NCI-H146 treated with DMSO at 0.1 percent for 48 hours (cell line): Measurements from ENCODE around the gene KRTAP2-2.
"Not testable (repeated sequence)": the region's sequence is repeated elsewhere in the genome, so short reads cannot be mapped to it uniquely, and the experiment has no call there.

Experiments used
- DNase-seq: peaks from one replicate; lab custom pipeline; 2025; ENCODE audit not compliant: unreplicated experiment; lab: John Stamatoyannopoulos, UW

KRTAP2-2 gene

GRCh38 chr17:41055130-41055529, at the start of gene KRTAP2-2:
Gene KRTAP2-2, minus strand, starts transcription at chr17:41055230. Its CDS starts 19 bp downstream, at chr17:41055211.
- not testable (repeated sequence) for DNase-seq

- DNase-seq: not testable (repeated sequence)
These were observed 49.5 kb upstream of the KRTAP2-2 start for GRCh38 chr17:41104386-41105038.

- no peak for DNase-seq
These were observed 48.9 kb upstream of the KRTAP2-2 start for GRCh38 chr17:41103896-41104295.

- no peak for DNase-seq
These were observed 46.7 kb upstream of the KRTAP2-2 start, which contains the start of gene KRTAP4-16 for GRCh38 chr17:41101586-41102259. Gene KRTAP4-16, minus strand, starts transcription at chr17:41102209. Its CDS starts 0 bp downstream, at chr17:41102209.

GRCh38 chr17:41099682-41100480, 44.9 kb upstream of the KRTAP2-2 start:
- DNase-seq: not testable (repeated sequence)

GRCh38 chr17:41098481-41098880, 43.5 kb upstream of the KRTAP2-2 start:
- DNase-seq: no peak

GRCh38 chr17:41098042-41098441, 43.0 kb upstream of the KRTAP2-2 start, which contains the start of gene KRTAP4-8:
Gene KRTAP4-8, minus strand, starts transcription at chr17:41098142. Its CDS starts 58 bp downstream, at chr17:41098084.
- no peak for DNase-seq

- no peak for DNase-seq
These were observed 41.0 kb upstream of the KRTAP2-2 start for GRCh38 chr17:41096055-41096454.

GRCh38 chr17:41088760-41089352, 33.8 kb upstream of the KRTAP2-2 start:
- not testable (repeated sequence) for DNase-seq

GRCh38 chr17:41084100-41084856, 29.2 kb upstream of the KRTAP2-2 start, which contains the start of gene KRTAP4-7:
Gene KRTAP4-7, plus strand, starts transcription at chr17:41084150. Its CDS starts 57 bp downstream, at chr17:41084207.
- DNase-seq: not testable (repeated sequence)

- DNase-seq: not testable (repeated sequence)
These were observed 28.4 kb upstream of the KRTAP2-2 start for GRCh38 chr17:41083427-41083826.

GRCh38 chr17:41082626-41083025, 27.6 kb upstream of the KRTAP2-2 start:
- DNase-seq: no peak

GRCh38 chr17:41076788-41077187, 21.8 kb upstream of the KRTAP2-2 start:
- no peak for DNase-seq

- DNase-seq: no peak
These were observed 18.6 kb upstream of the KRTAP2-2 start for GRCh38 chr17:41073676-41074075.

- DNase-seq: peak; percentile 33
These were observed 16.8 kb upstream of the KRTAP2-2 start for GRCh38 chr17:41071606-41072360.

- DNase-seq: no peak
These were observed 14.0 kb upstream of the KRTAP2-2 start for GRCh38 chr17:41069031-41069430.

- DNase-seq: no peak
These were observed 12.3 kb upstream of the KRTAP2-2 start for GRCh38 chr17:41067281-41067680.

GRCh38 chr17:41065829-41066624, 11.0 kb upstream of the KRTAP2-2 start, which contains the start of gene KRTAP2-4:
Gene KRTAP2-4, minus strand, starts transcription at chr17:41065879. Its CDS starts 34 bp downstream, at chr17:41065845.
- DNase-seq: peak; percentile 15
